IMR-90 (cell line): ENCODE data around the gene RPL41. TPM values are rescaled to one million over a fixed set of nuclear protein-coding genes. Genes with fewer than 3 reads are reported as not detected.
A peak's percentile ranks its signal among the peaks of the same experiment; 100 is the strongest.

ENCODE experiments used
- ATAC-seq: fragments of 200-7000 bp; cut with Tn5 transposase; 2 replicates; pipeline ENCODE4 v1.9.1; 2020; ENCODE audit warnings: low read depth, mild to moderate bottlenecking, moderate library complexity
- BruUV-seq: library from RNA; stranded (reverse); fragments of 400-500 nt; replicated peaks from 2 replicates; lab custom pipeline; 2021; lab: Mats Ljungman, UMichigan
- CTCF ChIA-PET: fragments of 300-600 bp; formaldehyde crosslinking; extraction: SDS; loops from one replicate; lab custom pipeline; 2021; ENCODE audit warnings: antibody characterized with exemption; lab: Yijun Ruan, JAX
- POLR2A ChIA-PET: fragments of 300-600 bp; sonication (Branson Sonifier 250); formaldehyde crosslinking; loops from one replicate; lab custom pipeline; 2022; ENCODE audit warnings: antibody characterized with exemption; ENCODE audit not compliant: unreplicated experiment; lab: Charles Lee
- DNase-seq: peaks from one replicate; pipeline ENCODE4 v3.0.0; 2013
- H2AFZ ChIP-seq: replicated peaks from 2 replicates; pipeline ENCODE3; 2013; ENCODE audit warnings: low read length, mild to moderate bottlenecking; ENCODE audit not compliant: poor library complexity
- H2AK5ac ChIP-seq: 2 replicates; pipeline ENCODE4 v1.6.1; 2013; ENCODE audit warnings: low read depth, low read length, inconsistent platforms
- H2AK9ac ChIP-seq: replicated peaks from 2 replicates; pipeline ENCODE3; 2013; ENCODE audit warnings: mild to moderate bottlenecking, low read depth, low read length, moderate library complexity; ENCODE audit not compliant: poor library complexity
- H2BK120ac ChIP-seq: 2 replicates; pipeline ENCODE4 v1.6.1; 2013; ENCODE audit warnings: low read depth, low read length, inconsistent platforms
- H2BK15ac ChIP-seq: 3 replicates; pipeline ENCODE4 v1.6.1; 2013; ENCODE audit warnings: low read depth, low read length, inconsistent platforms
- H2BK20ac ChIP-seq: 2 replicates; pipeline ENCODE4 v1.6.1; 2013; ENCODE audit warnings: low read depth, mild to moderate bottlenecking, inconsistent platforms, low read length, moderate library complexity
- H2BK5ac ChIP-seq: 2 replicates; pipeline ENCODE4 v1.6.1; 2013; ENCODE audit warnings: mild to moderate bottlenecking, low read depth, low read length, inconsistent platforms; ENCODE audit not compliant: poor library complexity, severe bottlenecking
- H3K14ac ChIP-seq: replicated peaks from 2 replicates; pipeline ENCODE4 v1.6.1; 2013; ENCODE audit warnings: low read depth, low read length, inconsistent platforms
- H3K18ac ChIP-seq: 2 replicates; pipeline ENCODE4 v1.6.1; 2013; ENCODE audit warnings: low read depth, low read length, control low read depth
- H3K23ac ChIP-seq: 2 replicates; pipeline ENCODE4 v1.6.1; 2013; ENCODE audit warnings: low read depth, low read length, inconsistent platforms
- H3K27ac ChIP-seq: 2 replicates; pipeline ENCODE4 v1.5.1; 2013; ENCODE audit warnings: mild to moderate bottlenecking, control low read depth, low read length; ENCODE audit not compliant: insufficient read depth
- H3K27me3 ChIP-seq: 2 replicates; pipeline ENCODE4 v1.6.1; 2013; ENCODE audit warnings: low read length; ENCODE audit not compliant: control insufficient read depth, insufficient read depth
- H3K36me3 ChIP-seq: 2 replicates; pipeline ENCODE4 v1.6.1; 2013; ENCODE audit warnings: low read length, mixed read lengths; ENCODE audit not compliant: control insufficient read depth, insufficient read depth
- H3K4ac ChIP-seq: 2 replicates; pipeline ENCODE4 v1.6.1; 2013; ENCODE audit warnings: low read depth, low read length, inconsistent platforms
- H3K4me1 ChIP-seq: 2 replicates; pipeline ENCODE4 v1.6.1; 2013; ENCODE audit warnings: low read length, mixed read lengths; ENCODE audit not compliant: control insufficient read depth, insufficient read depth
- H3K4me2 ChIP-seq: 2 replicates; pipeline ENCODE4 v1.6.1; 2013; ENCODE audit warnings: low read depth, mild to moderate bottlenecking, control low read depth, low read length, moderate library complexity
- H3K4me3 ChIP-seq: 2 replicates; pipeline ENCODE4 v1.5.1; 2013; ENCODE audit warnings: low read depth, mild to moderate bottlenecking, control low read depth, low read length, moderate library complexity; ENCODE audit not compliant: insufficient read depth
- H3K56ac ChIP-seq: 2 replicates; pipeline ENCODE4 v1.6.1; 2013; ENCODE audit warnings: low read length, inconsistent platforms; ENCODE audit not compliant: insufficient read depth; ENCODE audit errors: extremely low read depth
- H3K79me1 ChIP-seq, 2 experiments: 2 replicates each; pipeline ENCODE4 v1.6.1; 2013; ENCODE audit warnings: low read length in 2 of 2, inconsistent platforms in 1 of 2, low read depth in 1 of 2
- H3K9ac ChIP-seq: 2 replicates; pipeline ENCODE4 v1.6.1; 2013; ENCODE audit warnings: low read depth, low read length, control low read depth
- H3K9me1 ChIP-seq: 2 replicates; pipeline ENCODE4 v1.6.1; 2013; ENCODE audit warnings: low read length, inconsistent platforms; ENCODE audit not compliant: insufficient read depth
- H3K9me3 ChIP-seq: 2 replicates; pipeline ENCODE4 v1.6.1; 2013; ENCODE audit warnings: low read length; ENCODE audit not compliant: control insufficient read depth, insufficient read depth
- H4K20me1 ChIP-seq: 2 replicates; pipeline ENCODE4 v1.6.1; 2013; ENCODE audit warnings: low read length, inconsistent platforms; ENCODE audit not compliant: insufficient read depth
- H4K5ac ChIP-seq: 2 replicates; pipeline ENCODE4 v1.6.1; 2013; ENCODE audit warnings: mild to moderate bottlenecking, low read depth, low read length, control low read depth
- H4K8ac ChIP-seq, 2 experiments: 2 replicates each; pipeline ENCODE4 v1.6.1; 2013; ENCODE audit warnings: low read depth in 2 of 2, low read length in 2 of 2, control low read depth in 1 of 2, inconsistent platforms in 1 of 2
- H4K91ac ChIP-seq: 2 replicates; pipeline ENCODE4 v1.6.1; 2013; ENCODE audit warnings: low read depth, low read length, inconsistent platforms; ENCODE audit not compliant: insufficient read depth
- CEBPB ChIP-seq: IDR thresholded peaks from 2 replicates; pipeline ENCODE4 v1.6.1; 2012; ENCODE audit warnings: low read depth, low read length, improper control_type of control experiment
- CHD1 ChIP-seq: IDR thresholded peaks from 2 replicates; pipeline ENCODE4 v1.6.1; 2012; ENCODE audit warnings: low read depth, low read length, improper control_type of control experiment
- CTCF ChIP-seq: conservative IDR thresholded peaks from 2 replicates; pipeline ENCODE4 v1.5.1; 2012; ENCODE audit warnings: mild to moderate bottlenecking, low read depth, low read length, improper control_type of control experiment
- FOS ChIP-seq: fragments of 150-350 bp; IDR thresholded peaks from 2 replicates; pipeline ENCODE4 v1.6.1; 2016; ENCODE audit warnings: low read depth, low read length
- NFE2L2 ChIP-seq: fragments of 150-350 bp; IDR thresholded peaks from 2 replicates; pipeline ENCODE4 v1.6.1; 2016; ENCODE audit warnings: low read depth, mild to moderate bottlenecking, low read length
- SMC3 ChIP-seq: fragments of 150-350 bp; IDR thresholded peaks from 2 replicates; pipeline ENCODE4 v1.6.1; 2016; ENCODE audit warnings: low read depth, mild to moderate bottlenecking, antibody characterized with exemption, low read length, moderate library complexity
- whole genome bisulfite sequencing, 2 experiments: methylation state at CpG; one replicate each; pipeline versions ENCODE4 v1.1.5 to v1.1.7; 2013; ENCODE audit warnings: missing lambda C conversion rate in 2 of 2; ENCODE audit not compliant: insufficient read length in 1 of 2; ENCODE audit errors: extremely low coverage in 2 of 2; 5-methylcytosine and 5-hydroxymethylcytosine counted together
- dilution Hi-C: fragments of 300-500 bp; cut with HindIII; formaldehyde crosslinking; loops from one replicate; pipeline ENCODE4 v1.14.3; 2018; ENCODE audit warnings: low sequenced_read_pairs; ENCODE audit not compliant: unreplicated experiment
- in situ Hi-C: fragments of 300-500 bp; cut with MboI; formaldehyde crosslinking; loops from 3 replicates; pipeline ENCODE4 v1.14.3; 2019; ENCODE audit warnings: low sequenced_read_pairs, inconsistent platforms, mixed read lengths
- intact Hi-C: fragments of 100-400 bp; cut with micrococcal nuclease; formaldehyde crosslinking; loops from 2 replicates; pipeline ENCODE4 v1.10.0; 2022
- polyA plus RNA-seq, 3 experiments: library from polyadenylated mRNA; depleted of rRNA; stranded (reverse); fragments of >200 nt; gene quantifications; 2 replicates each; pipeline ENCODE4 v1.2.3, GENCODE V29; 2012; ENCODE audit warnings: low replicate concordance in 1 of 3
- total RNA-seq: library from RNA; depleted of rRNA; stranded (reverse); fragments of >200 nt; gene quantifications from 2 replicates; pipeline ENCODE4 v1.2.3, GENCODE V29; 2012

The RPL41 gene
- total and polyA plus RNA-seq, 2 of the 4 experiments (the other 2 are of a cell fraction) = 1,119 to 9,394 TPM

GRCh38 chr12:56087220-56087619 lies 29.2 kb upstream of the RPL41 start:
- no peaks in the 10 kb centered on the region for H3K9me1 ChIP-seq
- no peak overlapping the region for H2AK5ac ChIP-seq
- no peak overlapping the region for H3K23ac ChIP-seq
- CTCF ChIA-PET = no interaction called here
- H3K4ac ChIP-seq = no peak overlapping the region
- H2AK9ac ChIP-seq = no peak overlapping the region
- H2BK20ac ChIP-seq = no peak overlapping the region
- peak overlapping the region; percentile 32 for H2AFZ ChIP-seq
- in situ Hi-C loops (no loop called here), intact Hi-C loops (no loop called here), dilution Hi-C loops (no loop called here)
- H3K4me3 ChIP-seq = no peak overlapping the region
- no peak; the same call in 1 of the 2 replicates for ATAC-seq
- POLR2A ChIA-PET = interaction anchor here (0.9 kb wide), 1 partner anchor 17 kb away, joined by 4 read pairs; the partner anchor contains the start of gene PA2G4
- H4K8ac ChIP-seq = no peak overlapping the region
- H3K36me3 ChIP-seq = no peaks in the 10 kb centered on the region
- no peaks in the 10 kb centered on the region for H3K79me1 ChIP-seq
- no peaks in the 10 kb centered on the region for H3K4me1 ChIP-seq
- WGBS, 2 experiments = 100% methylated on average over 3 of the region's 6 CpGs; no CpG with 5 or more reads in 1 of the 2 experiments
- H4K5ac ChIP-seq = no peak overlapping the region
- H4K20me1 ChIP-seq = no peaks in the 10 kb centered on the region
- H2BK15ac ChIP-seq = no peak overlapping the region
- H3K4me2 ChIP-seq = no peak overlapping the region
- no peak overlapping the region for H3K18ac ChIP-seq
- H4K91ac ChIP-seq = no peak overlapping the region
- no peak overlapping the region for H3K14ac ChIP-seq
- H3K56ac ChIP-seq = no peak overlapping the region
- H3K9me3 ChIP-seq = no peaks in the 10 kb centered on the region
- H2BK120ac ChIP-seq = no peak overlapping the region
- DNase-seq = no peak
- H3K9ac ChIP-seq = no peak overlapping the region
- no TSS peak for BruUV-seq
- TF ChIP-seq CEBPB = no peak
- TF ChIP-seq SMC3 = no peak
- no peak for TF ChIP-seq CHD1
- no peak for TF ChIP-seq FOS
- TF ChIP-seq NFE2L2 = no peak
- TF ChIP-seq CTCF = no peak
- peaks cover 22% of the 10 kb centered on the region for H3K27me3 ChIP-seq
- H2BK5ac ChIP-seq = no peak overlapping the region
- no peak overlapping the region for H3K27ac ChIP-seq
